Left ventricle myocardium inferior (tissue), 1 donor: ENCODE data around the gene XRN1. TPM values are rescaled to one million over a fixed set of nuclear protein-coding genes. Genes with fewer than 3 reads are reported as not detected.
"Not testable (repeated sequence)": the region's sequence is repeated elsewhere in the genome, so short reads cannot be mapped to it uniquely, and the experiment has no call there.

Experiments used
- DNase-seq: peaks from one replicate; pipeline ENCODE4 v3.0.0-alpha.2; 2020
- H3K27ac ChIP-seq: fragments of 200-600 bp; replicated peaks from 2 replicates; pipeline ENCODE4 v1.8.0; 2021
- H3K27me3 ChIP-seq: fragments of 200-600 bp; 2 replicates; pipeline ENCODE4 v1.8.0; 2021; ENCODE audit warnings: low read depth
- H3K36me3 ChIP-seq: fragments of 200-600 bp; 2 replicates; pipeline ENCODE4 v1.8.0; 2021
- H3K4me1 ChIP-seq: fragments of 200-600 bp; 2 replicates; pipeline ENCODE4 v1.8.0; 2021
- H3K4me3 ChIP-seq: fragments of 200-600 bp; 2 replicates; pipeline ENCODE4 v1.8.0; 2021; ENCODE audit warnings: mild to moderate bottlenecking, moderate library complexity
- H3K9me3 ChIP-seq: fragments of 200-600 bp; replicated peaks from 2 replicates; pipeline ENCODE4 v1.8.0; 2021
- CTCF ChIP-seq: fragments of 200-600 bp; IDR thresholded peaks from 2 replicates; pipeline ENCODE4 v1.8.0; 2021; ENCODE audit warnings: antibody characterized with exemption, mild to moderate bottlenecking, borderline replicate concordance
- intact Hi-C: fragments of 100-400 bp; cut with micrococcal nuclease; formaldehyde crosslinking; loops from one replicate; pipeline ENCODE4 v1.11.0; 2022
- total RNA-seq: library from RNA; stranded (reverse); fragmentation: NEBNext Ultra II Directional; extraction: Animal tissue kit (Norgen Biotek cat#: 25700); gene quantifications from one replicate; pipeline ENCODE4 v1.2.1, GENCODE V29; 2021
- donor health status: DM: no; HTN: yes; CAD: no; lungs with severe emphysema.

XRN1 gene
- total RNA-seq, 1 donor from 2014 or later = 16.1 TPM

- Histone ChIP-seq H3K36me3 (peaks cover 97% of the 10 kb centered on the region), H3K9me3 (no peaks in the 10 kb centered on the region), H3K4me3 (no peak overlapping the region), H3K4me1 (no peaks in the 10 kb centered on the region), H3K27ac (no peak overlapping the region), H3K27me3 (no peaks in the 10 kb centered on the region)
- TF ChIP-seq CTCF = no peak
- DNase-seq = no peak
- intact Hi-C loops = no loop called here
Observed at GRCh38 chr3:142417302-142417701, 30.5 kb downstream of the XRN1 start.

DNA sequence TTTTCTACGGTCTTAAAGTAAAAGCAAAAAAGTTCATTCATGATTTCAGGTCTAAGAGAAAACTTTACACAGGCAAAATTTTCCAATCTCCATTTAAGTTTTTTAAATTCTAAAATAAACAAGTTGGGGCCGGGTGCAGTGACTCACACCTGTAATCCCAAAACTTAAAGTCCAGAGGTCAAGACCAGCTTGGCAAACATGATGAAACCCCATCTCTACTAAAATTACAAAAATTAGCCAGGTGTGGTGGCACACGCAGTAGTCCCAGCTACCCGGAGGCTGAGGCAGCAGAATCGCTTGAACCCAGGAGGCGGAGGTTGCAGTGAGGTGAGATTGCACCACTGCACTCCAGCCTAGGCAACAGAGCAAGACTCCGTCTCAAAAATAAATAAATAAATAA is 47.3 kb downstream of the XRN1 start:
- H3K27me3 ChIP-seq, intact Hi-C loops, H3K9me3 ChIP-seq, H3K4me1 ChIP-seq, DNase-seq, H3K4me3 ChIP-seq, H3K27ac ChIP-seq: not testable (repeated sequence)
- H3K36me3 ChIP-seq = peaks cover 90% of the 10 kb centered on the region

- TF ChIP-seq CTCF = no peak
- intact Hi-C loops = no loop called here
- H3K27me3 ChIP-seq = no peaks in the 10 kb centered on the region
- H3K4me1 ChIP-seq = peaks cover 3% of the 10 kb centered on the region
- DNase-seq = no peak
- H3K4me3 ChIP-seq = no peak overlapping the region
- peak overlapping the region; percentile 35 for H3K27ac ChIP-seq
- no peaks in the 10 kb centered on the region for H3K9me3 ChIP-seq
- H3K36me3 ChIP-seq = peaks cover 78% of the 10 kb centered on the region
Observed at GRCh38 chr3:142394921-142395622, 52.8 kb downstream of the XRN1 start.

DNA sequence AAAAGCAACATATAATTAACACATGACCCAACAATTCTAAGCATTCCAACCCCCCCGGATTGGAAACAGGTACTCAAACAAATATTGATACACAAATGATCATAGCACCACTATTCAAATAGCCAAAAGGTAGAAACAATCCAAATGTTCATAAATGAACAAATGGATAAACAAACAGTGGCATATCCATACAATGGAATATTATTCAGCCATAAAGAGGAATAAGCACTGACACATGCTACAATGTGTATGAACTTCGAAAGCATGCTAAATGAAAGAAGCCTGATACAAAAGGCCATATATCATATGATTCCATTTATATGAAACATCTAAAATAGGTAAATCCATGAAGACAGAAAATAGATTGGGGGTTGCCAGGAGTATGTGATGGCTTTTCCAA is 62.8 kb downstream of the XRN1 start:
- no peak overlapping the region for H3K27ac ChIP-seq
- peaks cover 6% of the 10 kb centered on the region for H3K9me3 ChIP-seq
- intact Hi-C loops = no loop called here
- H3K27me3 ChIP-seq = no peaks in the 10 kb centered on the region
- no peak for DNase-seq
- TF ChIP-seq CTCF = no peak
- H3K4me1 ChIP-seq = no peaks in the 10 kb centered on the region
- H3K36me3 ChIP-seq = peaks cover 94% of the 10 kb centered on the region
- no peak overlapping the region for H3K4me3 ChIP-seq

- intact Hi-C loops = no loop called here
- no peak for DNase-seq
- Histone ChIP-seq H3K4me1 (no peaks in the 10 kb centered on the region), H3K4me3 (no peak overlapping the region), H3K27me3 (no peaks in the 10 kb centered on the region), H3K27ac (no peak overlapping the region), H3K9me3 (no peaks in the 10 kb centered on the region), H3K36me3 (peaks cover 78% of the 10 kb centered on the region)
- TF ChIP-seq CTCF = no peak
Observed at GRCh38 chr3:142374687-142375086, 73.2 kb downstream of the XRN1 start.

DNA sequence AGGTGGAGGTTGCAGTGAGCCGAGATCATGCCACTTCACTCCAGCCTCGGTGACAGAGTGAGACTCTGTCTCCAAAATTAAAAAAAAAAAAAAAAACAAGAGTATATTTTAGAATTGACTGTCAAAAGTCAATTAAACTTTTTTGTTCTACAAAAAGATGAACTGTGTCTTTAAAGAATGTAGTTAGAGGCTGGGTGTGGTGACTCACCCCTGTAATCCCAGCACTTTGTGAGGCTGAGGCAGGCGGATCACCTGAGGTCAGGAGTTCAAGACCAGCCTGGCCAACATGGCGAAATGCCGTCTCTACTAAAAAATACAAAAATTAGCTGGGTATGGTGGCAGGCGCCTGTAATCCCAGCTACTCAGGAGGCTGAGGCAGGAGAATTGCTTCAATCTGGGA is 78.3 kb downstream of the XRN1 start:
- H3K27me3 ChIP-seq, H3K27ac ChIP-seq, intact Hi-C loops, H3K4me3 ChIP-seq, H3K9me3 ChIP-seq, H3K4me1 ChIP-seq, DNase-seq: not testable (repeated sequence)
- H3K36me3 ChIP-seq = peaks cover 66% of the 10 kb centered on the region
